GM12878 (cell line): Measurements from ENCODE around the gene TGIF2. TPM values are rescaled to one million over a fixed set of nuclear protein-coding genes. Genes with fewer than 3 reads are reported as not detected.
A peak's percentile ranks its signal among the peaks of the same experiment; 100 is the strongest.

Experiments used
- ATAC-seq: fragments of 200-7000 bp; cut with Tn5 transposase; 3 replicates; pipeline ENCODE4 v1.9.1; 2020; ENCODE audit warnings: mild to moderate bottlenecking, moderate library complexity
- BruUV-seq: library from RNA; stranded (reverse); fragments of 400-500 nt; replicated peaks from 2 replicates; lab custom pipeline; 2021; lab: Mats Ljungman, UMichigan
- CTCF ChIA-PET: fragments of 300-600 bp; sonication (Branson Sonifier 250); formaldehyde crosslinking; extraction: SDS; loops from one replicate; lab custom pipeline; 2021; ENCODE audit warnings: inconsistent platforms; lab: Yijun Ruan, JAX
- POLR2A ChIA-PET: fragments of 350-600 bp; formaldehyde crosslinking; extraction: SDS; loops from one replicate; lab custom pipeline; 2021; ENCODE audit warnings: inconsistent platforms; lab: Charles Lee
- RAD21 ChIA-PET: fragments of 300-600 bp; sonication (Branson Sonifier 250); formaldehyde crosslinking; loops from one replicate; lab custom pipeline; 2023; ENCODE audit warnings: antibody characterized with exemption; ENCODE audit not compliant: unreplicated experiment; lab: Charles Lee
- SMC1A ChIA-PET: fragments of 300-600 bp; sonication (Branson Sonifier 250); formaldehyde crosslinking; loops from one replicate; lab custom pipeline; 2023; ENCODE audit not compliant: unreplicated experiment, uncharacterized antibody; lab: Charles Lee
- DNase-seq: peaks from one replicate; pipeline ENCODE4 v3.0.0-alpha.2; 2011; ENCODE audit warnings: low read depth, low spot score
- FAIRE-seq: peaks from 3 replicates; lab custom pipeline; 2011; peaks lifted over from hg19 to GRCh38; lab: Jason Lieb, UNC
- H2AFZ ChIP-seq: 2 replicates; pipeline ENCODE4 v1.6.0; 2011; ENCODE audit warnings: low read depth, low read length, control low read depth; ENCODE audit not compliant: control insufficient read depth
- H3K27ac ChIP-seq: 2 replicates; pipeline ENCODE4 v1.5.1; 2011; ENCODE audit warnings: control low read depth; ENCODE audit not compliant: control insufficient read depth, insufficient read depth
- H3K27me3 ChIP-seq, 2 experiments: replicated peaks in 1 of 2; 2 replicates each; pipeline versions ENCODE4 v1.6.0 to v1.6.1; 2011; ENCODE audit warnings: low read length in 1 of 2; ENCODE audit not compliant: control insufficient read depth in 2 of 2, insufficient read depth in 2 of 2
- H3K36me3 ChIP-seq, 2 experiments: 2 replicates each; pipeline ENCODE4 v1.5.1; 2011; ENCODE audit warnings: low read length in 1 of 2; ENCODE audit not compliant: control insufficient read depth in 2 of 2, insufficient read depth in 2 of 2
- H3K4me1 ChIP-seq: 2 replicates; pipeline ENCODE4 v1.6.1; 2011; ENCODE audit warnings: mild to moderate bottlenecking, low read length, moderate library complexity, mixed read lengths; ENCODE audit not compliant: control insufficient read depth, insufficient read depth
- H3K4me2 ChIP-seq: 2 replicates; pipeline ENCODE4 v1.6.0; 2011; ENCODE audit warnings: control low read depth; ENCODE audit not compliant: control insufficient read depth, insufficient read depth
- H3K4me3 ChIP-seq: fragments of 200-600 bp; sonication (generic); 2 replicates; pipeline ENCODE4 v1.5.1; 2016
- H3K79me2 ChIP-seq: 2 replicates; pipeline ENCODE4 v1.6.0; 2011; ENCODE audit warnings: low read length; ENCODE audit not compliant: control insufficient read depth, insufficient read depth
- H3K9ac ChIP-seq: 2 replicates; pipeline ENCODE4 v1.8.0; 2011; ENCODE audit warnings: low read length, control low read depth, mixed read lengths; ENCODE audit not compliant: control insufficient read depth, insufficient read depth
- H3K9me3 ChIP-seq: replicated peaks from 3 replicates; pipeline ENCODE4 v1.5.1; 2011; ENCODE audit warnings: mild to moderate bottlenecking, low read length; ENCODE audit not compliant: control insufficient read depth, insufficient read depth
- H4K20me1 ChIP-seq: 2 replicates; pipeline ENCODE4 v1.6.0; 2011; ENCODE audit not compliant: control insufficient read depth, insufficient read depth
- CREB1 ChIP-seq: IDR thresholded peaks from 2 replicates; pipeline ENCODE4 v1.6.1; 2012; ENCODE audit warnings: low read depth, mild to moderate bottlenecking, inconsistent platforms
- EED ChIP-seq: sonication (generic); IDR thresholded peaks from 2 replicates; pipeline ENCODE4 v1.6.1; 2016; ENCODE audit warnings: antibody characterized with exemption, low read depth
- FOXM1 ChIP-seq: IDR thresholded peaks from 2 replicates; pipeline ENCODE4 v1.6.1; 2012; ENCODE audit warnings: low read depth, mild to moderate bottlenecking, inconsistent platforms, low read length, moderate library complexity
- HCFC1 ChIP-seq: fragments of 150-350 bp; IDR thresholded peaks from 2 replicates; pipeline ENCODE4 v1.6.1; 2014; ENCODE audit warnings: low read length
- IKZF1 ChIP-seq: fragments of 450-650 bp; conservative IDR thresholded peaks from 2 replicates; pipeline ENCODE4 v1.6.1; 2017; ENCODE audit warnings: antibody characterized with exemption, mild to moderate bottlenecking
- IKZF2 ChIP-seq, 2 experiments: fragments of 450-650 bp; IDR thresholded peaks; 2 replicates each; pipeline ENCODE4 v1.6.1; 2017; ENCODE audit warnings: mild to moderate bottlenecking in 2 of 2, moderate library complexity in 2 of 2
- NFIC ChIP-seq: IDR thresholded peaks from 2 replicates; pipeline ENCODE4 v1.6.1; 2012; ENCODE audit warnings: low read depth, mild to moderate bottlenecking, inconsistent platforms, low read length, moderate library complexity
- NFXL1 ChIP-seq: fragments of 450-650 bp; IDR thresholded peaks from 2 replicates; pipeline ENCODE4 v1.6.1; 2017; ENCODE audit warnings: antibody characterized with exemption, mild to moderate bottlenecking, borderline replicate concordance
- POLR2A ChIP-seq: IDR thresholded peaks from 2 replicates; pipeline ENCODE4 v1.6.1; 2011; ENCODE audit warnings: low read depth, mild to moderate bottlenecking, low read length
- RAD51 ChIP-seq: fragments of 450-650 bp; IDR thresholded peaks from 2 replicates; pipeline ENCODE4 v1.6.1; 2016; ENCODE audit warnings: moderate library complexity, mild to moderate bottlenecking, inconsistent platforms
- RCOR1 ChIP-seq: conservative IDR thresholded peaks from 2 replicates; pipeline ENCODE4 v1.6.1; 2012; ENCODE audit warnings: low read depth, low read length, improper control_type of control experiment
- RUNX3 ChIP-seq: IDR thresholded peaks from 2 replicates; pipeline ENCODE4 v1.6.1; 2012; ENCODE audit warnings: low read length, inconsistent platforms
- SIN3A ChIP-seq: IDR thresholded peaks from 2 replicates; pipeline ENCODE4 v1.6.1; 2012; ENCODE audit warnings: low read depth, low read length, improper control_type of control experiment
- SPI1 ChIP-seq: IDR thresholded peaks from 2 replicates; pipeline ENCODE4 v1.6.1; 2011; ENCODE audit warnings: low read depth, mild to moderate bottlenecking, low read length, moderate library complexity, borderline replicate concordance; ENCODE audit not compliant: insufficient read depth
- WGBS: methylation state at CpG from one replicate; pipeline ENCODE4 v1.1.6; 2016; ENCODE audit warnings: low lambda C conversion rate; ENCODE audit not compliant: insufficient replicate concordance, insufficient coverage; ENCODE audit errors: missing lambda C conversion rate; 5-methylcytosine and 5-hydroxymethylcytosine counted together
- in situ Hi-C: fragments of 300-500 bp; cut with MboI; formaldehyde crosslinking; loops from 9 replicates; pipeline ENCODE4 v1.14.3; 2018; ENCODE audit warnings: mixed read lengths
- intact Hi-C: fragments of 100-400 bp; cut with micrococcal nuclease; formaldehyde crosslinking; loops from one replicate; pipeline ENCODE4 v1.14.2; 2022; ENCODE audit not compliant: unreplicated experiment
- polyA plus RNA-seq, 11 experiments: library from polyadenylated mRNA; depleted of rRNA in 4 of 11; unstranded in 6 of 11; stranded (reverse) in 5 of 11; fragments of >200 nt; fragmentation: Nextera tagmentation in 4 of 11; fragmentation: Illumina TruSeq in 1 of 11; extraction: Ambion mirVana in 4 of 11; extraction: Trizol in 1 of 11; gene quantifications; 1 replicate in 1 of 11; 2 replicates in 10 of 11; pipeline versions ENCODE4 v1.2.1 to v1.2.3, GENCODE V29; 2011 to 2016; ENCODE audit warnings: inconsistent platforms in 2 of 11, missing spikeins in 2 of 11, low read depth in 1 of 11
- total RNA-seq, 4 experiments: library from RNA; depleted of rRNA in 3 of 4; stranded (reverse); fragments of >200 nt in 3 of 4; fragmentation: Illumina TruSeq in 1 of 4; extraction: Trizol in 1 of 4; gene quantifications; 2 replicates each; pipeline versions ENCODE4 v1.2.1 to v1.2.3, GENCODE V29; 2013 to 2021
- TF ChIP-seq, protein P1 (sequence below): fragments of 450-650 bp; IDR thresholded peaks from 2 replicates; pipeline ENCODE4 v1.6.1; 2016; ENCODE audit warnings: mild to moderate bottlenecking
- TF ChIP-seq, protein P2 (sequence below): fragments of 450-650 bp; IDR thresholded peaks from 2 replicates; pipeline ENCODE4 v1.6.1; 2017; ENCODE audit warnings: low read depth, mild to moderate bottlenecking, moderate library complexity
- TF ChIP-seq, protein P3 (sequence below): fragments of 450-650 bp; IDR thresholded peaks from 2 replicates; pipeline ENCODE4 v1.6.1; 2017; ENCODE audit warnings: mild to moderate bottlenecking, moderate library complexity

TGIF2 gene
- total and polyA plus RNA-seq, 10 of the 15 experiments (the other 5 are each of a cell fraction or from before 2014, with no cell fraction given) = 13.1 to 47.1 (median 36.6) TPM

DNA sequence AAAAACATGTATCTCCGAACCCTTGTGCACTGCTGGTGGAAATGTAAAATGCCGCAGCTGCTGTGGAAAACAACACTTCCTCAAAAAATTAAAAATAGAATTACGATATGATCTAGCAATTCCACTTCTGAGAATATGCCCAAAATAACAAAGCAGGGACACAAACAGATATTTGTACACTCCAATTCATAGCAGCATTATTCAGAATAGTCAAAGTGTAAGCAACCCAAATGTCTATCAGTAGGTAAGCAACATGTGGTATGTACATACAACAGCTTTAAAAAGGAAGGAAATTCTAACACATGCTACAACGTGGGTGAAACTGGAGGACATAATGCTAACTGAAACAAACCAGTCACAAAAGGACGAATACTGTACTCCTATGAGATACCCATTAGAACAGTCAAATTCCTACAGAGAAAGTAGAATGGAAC, 26.5 kb downstream of the TGIF2 start:
- H4K20me1 ChIP-seq = no peaks in the 10 kb centered on the region
- no peaks in the 10 kb centered on the region; the same call in 1 of the 2 replicates for H3K79me2 ChIP-seq
- POLR2A ChIA-PET = interaction anchor here (0.6 to 3.6 kb wide), 5 partner anchors 12 to 137 kb away, joined by 3 to 35 read pairs (median 5); partner anchors contain the start of gene TGIF2
- DNase-seq = peak; percentile 40
- TF ChIP-seq EED (peak; percentile 16; the same call in 1 of the 2 replicates), NFIC (peak; percentile 43; the same call in 1 of the 2 replicates), SIN3A (no peak), NFXL1 (no peak), IKZF2 (IDR thresholded peaks at IDR 0.05) (peak; percentile 75; a peak in 3 of 4 replicates), CREB1 (0 out of 2 replicates have a peak, but pooled peaks have one; percentile 18), HCFC1 (no peak), RAD51 (no peak; the same call in 1 of the 2 replicates), RUNX3 (0 out of 2 replicates have a peak, but pooled peaks have one; percentile 5), POLR2A (no peak), IKZF1 (peak; percentile 65), FOXM1 (no peak), RCOR1 (no peak), SPI1 (peak; percentile 20; the same call in 1 of the 2 replicates)
- TF ChIP-seq, protein P1, sequence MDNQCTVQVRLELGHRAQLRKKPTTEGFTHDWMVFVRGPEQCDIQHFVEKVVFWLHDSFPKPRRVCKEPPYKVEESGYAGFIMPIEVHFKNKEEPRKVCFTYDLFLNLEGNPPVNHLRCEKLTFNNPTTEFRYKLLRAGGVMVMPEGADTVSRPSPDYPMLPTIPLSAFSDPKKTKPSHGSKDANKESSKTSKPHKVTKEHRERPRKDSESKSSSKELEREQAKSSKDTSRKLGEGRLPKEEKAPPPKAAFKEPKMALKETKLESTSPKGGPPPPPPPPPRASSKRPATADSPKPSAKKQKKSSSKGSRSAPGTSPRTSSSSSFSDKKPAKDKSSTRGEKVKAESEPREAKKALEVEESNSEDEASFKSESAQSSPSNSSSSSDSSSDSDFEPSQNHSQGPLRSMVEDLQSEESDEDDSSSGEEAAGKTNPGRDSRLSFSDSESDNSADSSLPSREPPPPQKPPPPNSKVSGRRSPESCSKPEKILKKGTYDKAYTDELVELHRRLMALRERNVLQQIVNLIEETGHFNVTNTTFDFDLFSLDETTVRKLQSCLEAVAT = 0 out of 2 replicates have a peak, but pooled peaks have one; percentile 1
- TF ChIP-seq, protein P2, sequence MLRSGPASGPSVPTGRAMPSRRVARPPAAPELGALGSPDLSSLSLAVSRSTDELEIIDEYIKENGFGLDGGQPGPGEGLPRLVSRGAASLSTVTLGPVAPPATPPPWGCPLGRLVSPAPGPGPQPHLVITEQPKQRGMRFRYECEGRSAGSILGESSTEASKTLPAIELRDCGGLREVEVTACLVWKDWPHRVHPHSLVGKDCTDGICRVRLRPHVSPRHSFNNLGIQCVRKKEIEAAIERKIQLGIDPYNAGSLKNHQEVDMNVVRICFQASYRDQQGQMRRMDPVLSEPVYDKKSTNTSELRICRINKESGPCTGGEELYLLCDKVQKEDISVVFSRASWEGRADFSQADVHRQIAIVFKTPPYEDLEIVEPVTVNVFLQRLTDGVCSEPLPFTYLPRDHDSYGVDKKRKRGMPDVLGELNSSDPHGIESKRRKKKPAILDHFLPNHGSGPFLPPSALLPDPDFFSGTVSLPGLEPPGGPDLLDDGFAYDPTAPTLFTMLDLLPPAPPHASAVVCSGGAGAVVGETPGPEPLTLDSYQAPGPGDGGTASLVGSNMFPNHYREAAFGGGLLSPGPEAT = peak; percentile 59
- TF ChIP-seq, protein P3, sequence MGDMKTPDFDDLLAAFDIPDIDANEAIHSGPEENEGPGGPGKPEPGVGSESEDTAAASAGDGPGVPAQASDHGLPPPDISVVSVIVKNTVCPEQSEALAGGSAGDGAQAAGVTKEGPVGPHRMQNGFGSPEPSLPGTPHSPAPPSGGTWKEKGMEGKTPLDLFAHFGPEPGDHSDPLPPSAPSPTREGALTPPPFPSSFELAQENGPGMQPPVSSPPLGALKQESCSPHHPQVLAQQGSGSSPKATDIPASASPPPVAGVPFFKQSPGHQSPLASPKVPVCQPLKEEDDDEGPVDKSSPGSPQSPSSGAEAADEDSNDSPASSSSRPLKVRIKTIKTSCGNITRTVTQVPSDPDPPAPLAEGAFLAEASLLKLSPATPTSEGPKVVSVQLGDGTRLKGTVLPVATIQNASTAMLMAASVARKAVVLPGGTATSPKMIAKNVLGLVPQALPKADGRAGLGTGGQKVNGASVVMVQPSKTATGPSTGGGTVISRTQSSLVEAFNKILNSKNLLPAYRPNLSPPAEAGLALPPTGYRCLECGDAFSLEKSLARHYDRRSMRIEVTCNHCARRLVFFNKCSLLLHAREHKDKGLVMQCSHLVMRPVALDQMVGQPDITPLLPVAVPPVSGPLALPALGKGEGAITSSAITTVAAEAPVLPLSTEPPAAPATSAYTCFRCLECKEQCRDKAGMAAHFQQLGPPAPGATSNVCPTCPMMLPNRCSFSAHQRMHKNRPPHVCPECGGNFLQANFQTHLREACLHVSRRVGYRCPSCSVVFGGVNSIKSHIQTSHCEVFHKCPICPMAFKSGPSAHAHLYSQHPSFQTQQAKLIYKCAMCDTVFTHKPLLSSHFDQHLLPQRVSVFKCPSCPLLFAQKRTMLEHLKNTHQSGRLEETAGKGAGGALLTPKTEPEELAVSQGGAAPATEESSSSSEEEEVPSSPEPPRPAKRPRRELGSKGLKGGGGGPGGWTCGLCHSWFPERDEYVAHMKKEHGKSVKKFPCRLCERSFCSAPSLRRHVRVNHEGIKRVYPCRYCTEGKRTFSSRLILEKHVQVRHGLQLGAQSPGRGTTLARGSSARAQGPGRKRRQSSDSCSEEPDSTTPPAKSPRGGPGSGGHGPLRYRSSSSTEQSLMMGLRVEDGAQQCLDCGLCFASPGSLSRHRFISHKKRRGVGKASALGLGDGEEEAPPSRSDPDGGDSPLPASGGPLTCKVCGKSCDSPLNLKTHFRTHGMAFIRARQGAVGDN = peak; percentile 77
- RAD21 ChIA-PET = interaction anchor here (0.7 to 1.6 kb wide), 5 partner anchors 11 to 38 kb away, joined by 3 to 6 read pairs (median 4); partner anchors contain the start of gene TGIF2
- in situ Hi-C loops = no loop called here
- intact Hi-C loops = loop anchor here (5.0 to 10.0 kb wide), 2 partner anchors 138 to 265 kb away; a partner anchor contains a TSS
- H3K27me3 ChIP-seq = no peaks in the 10 kb centered on the region
- no peak for FAIRE-seq
- H3K4me1 ChIP-seq = peaks cover 43% of the 10 kb centered on the region
- CTCF ChIA-PET = interaction anchor here (0.6 to 9.4 kb wide), 8 partner anchors 11 to 236 kb away, joined by 3 to 94 read pairs (median 6); partner anchors contain the start of genes DSN1 and TGIF2
- H3K4me3 ChIP-seq = no peak overlapping the region
- peak overlapping the region; percentile 80 for H3K27ac ChIP-seq
- peak overlapping the region; percentile 3; the same call in 1 of the 2 replicates for H2AFZ ChIP-seq
- WGBS = 7% methylated on average over 5 of the region's 5 CpGs
- SMC1A ChIA-PET = interaction anchor here (0.6 to 8.6 kb wide), 6 partner anchors 12 to 235 kb away, joined by 3 to 83 read pairs (median 3); partner anchors contain the start of gene TGIF2
- no TSS peak for BruUV-seq
- H3K9ac ChIP-seq = no peak overlapping the region
- peak; percentile 20 for ATAC-seq
- no peaks in the 10 kb centered on the region; a peak in 1 of 4 replicates for H3K36me3 ChIP-seq
- H3K9me3 ChIP-seq = no peaks in the 10 kb centered on the region
- H3K4me2 ChIP-seq = peak overlapping the region; percentile 70
